IMR-90 (cell line): Measurements from ENCODE around the gene FARS2. TPM values are rescaled to one million over a fixed set of nuclear protein-coding genes. Genes with fewer than 3 reads are reported as not detected.

ENCODE experiments used
- ATAC-seq: fragments of 200-7000 bp; cut with Tn5 transposase; 2 replicates; pipeline ENCODE4 v1.9.1; 2020; ENCODE audit warnings: low read depth, mild to moderate bottlenecking, moderate library complexity
- BruUV-seq: library from RNA; stranded (reverse); fragments of 400-500 nt; replicated peaks from 2 replicates; lab custom pipeline; 2021; lab: Mats Ljungman, UMichigan
- CTCF ChIA-PET: fragments of 300-600 bp; formaldehyde crosslinking; extraction: SDS; loops from one replicate; lab custom pipeline; 2021; ENCODE audit warnings: antibody characterized with exemption; lab: Yijun Ruan, JAX
- POLR2A ChIA-PET: fragments of 300-600 bp; sonication (Branson Sonifier 250); formaldehyde crosslinking; loops from one replicate; lab custom pipeline; 2022; ENCODE audit warnings: antibody characterized with exemption; ENCODE audit not compliant: unreplicated experiment; lab: Charles Lee
- DNase-seq: peaks from one replicate; pipeline ENCODE4 v3.0.0; 2013
- H2AFZ ChIP-seq: replicated peaks from 2 replicates; pipeline ENCODE3; 2013; ENCODE audit warnings: low read length, mild to moderate bottlenecking; ENCODE audit not compliant: poor library complexity
- H2AK5ac ChIP-seq: 2 replicates; pipeline ENCODE4 v1.6.1; 2013; ENCODE audit warnings: low read depth, low read length, inconsistent platforms
- H2AK9ac ChIP-seq: replicated peaks from 2 replicates; pipeline ENCODE3; 2013; ENCODE audit warnings: mild to moderate bottlenecking, low read depth, low read length, moderate library complexity; ENCODE audit not compliant: poor library complexity
- H2BK120ac ChIP-seq: 2 replicates; pipeline ENCODE4 v1.6.1; 2013; ENCODE audit warnings: low read depth, low read length, inconsistent platforms
- H2BK15ac ChIP-seq: 3 replicates; pipeline ENCODE4 v1.6.1; 2013; ENCODE audit warnings: low read depth, low read length, inconsistent platforms
- H2BK20ac ChIP-seq: 2 replicates; pipeline ENCODE4 v1.6.1; 2013; ENCODE audit warnings: low read depth, mild to moderate bottlenecking, inconsistent platforms, low read length, moderate library complexity
- H2BK5ac ChIP-seq: 2 replicates; pipeline ENCODE4 v1.6.1; 2013; ENCODE audit warnings: mild to moderate bottlenecking, low read depth, low read length, inconsistent platforms; ENCODE audit not compliant: poor library complexity, severe bottlenecking
- H3K14ac ChIP-seq: replicated peaks from 2 replicates; pipeline ENCODE4 v1.6.1; 2013; ENCODE audit warnings: low read depth, low read length, inconsistent platforms
- H3K18ac ChIP-seq: 2 replicates; pipeline ENCODE4 v1.6.1; 2013; ENCODE audit warnings: low read depth, low read length, control low read depth
- H3K23ac ChIP-seq: 2 replicates; pipeline ENCODE4 v1.6.1; 2013; ENCODE audit warnings: low read depth, low read length, inconsistent platforms
- H3K27ac ChIP-seq: 2 replicates; pipeline ENCODE4 v1.5.1; 2013; ENCODE audit warnings: mild to moderate bottlenecking, control low read depth, low read length; ENCODE audit not compliant: insufficient read depth
- H3K27me3 ChIP-seq: 2 replicates; pipeline ENCODE4 v1.6.1; 2013; ENCODE audit warnings: low read length; ENCODE audit not compliant: control insufficient read depth, insufficient read depth
- H3K36me3 ChIP-seq: 2 replicates; pipeline ENCODE4 v1.6.1; 2013; ENCODE audit warnings: low read length, mixed read lengths; ENCODE audit not compliant: control insufficient read depth, insufficient read depth
- H3K4ac ChIP-seq: 2 replicates; pipeline ENCODE4 v1.6.1; 2013; ENCODE audit warnings: low read depth, low read length, inconsistent platforms
- H3K4me1 ChIP-seq: 2 replicates; pipeline ENCODE4 v1.6.1; 2013; ENCODE audit warnings: low read length, mixed read lengths; ENCODE audit not compliant: control insufficient read depth, insufficient read depth
- H3K4me2 ChIP-seq: 2 replicates; pipeline ENCODE4 v1.6.1; 2013; ENCODE audit warnings: low read depth, mild to moderate bottlenecking, control low read depth, low read length, moderate library complexity
- H3K4me3 ChIP-seq: 2 replicates; pipeline ENCODE4 v1.5.1; 2013; ENCODE audit warnings: low read depth, mild to moderate bottlenecking, control low read depth, low read length, moderate library complexity; ENCODE audit not compliant: insufficient read depth
- H3K56ac ChIP-seq: 2 replicates; pipeline ENCODE4 v1.6.1; 2013; ENCODE audit warnings: low read length, inconsistent platforms; ENCODE audit not compliant: insufficient read depth; ENCODE audit errors: extremely low read depth
- H3K79me1 ChIP-seq, 2 experiments: 2 replicates each; pipeline ENCODE4 v1.6.1; 2013; ENCODE audit warnings: low read length in 2 of 2, inconsistent platforms in 1 of 2, low read depth in 1 of 2
- H3K9ac ChIP-seq: 2 replicates; pipeline ENCODE4 v1.6.1; 2013; ENCODE audit warnings: low read depth, low read length, control low read depth
- H3K9me1 ChIP-seq: 2 replicates; pipeline ENCODE4 v1.6.1; 2013; ENCODE audit warnings: low read length, inconsistent platforms; ENCODE audit not compliant: insufficient read depth
- H3K9me3 ChIP-seq: 2 replicates; pipeline ENCODE4 v1.6.1; 2013; ENCODE audit warnings: low read length; ENCODE audit not compliant: control insufficient read depth, insufficient read depth
- H4K20me1 ChIP-seq: 2 replicates; pipeline ENCODE4 v1.6.1; 2013; ENCODE audit warnings: low read length, inconsistent platforms; ENCODE audit not compliant: insufficient read depth
- H4K5ac ChIP-seq: 2 replicates; pipeline ENCODE4 v1.6.1; 2013; ENCODE audit warnings: mild to moderate bottlenecking, low read depth, low read length, control low read depth
- H4K8ac ChIP-seq, 2 experiments: 2 replicates each; pipeline ENCODE4 v1.6.1; 2013; ENCODE audit warnings: low read depth in 2 of 2, low read length in 2 of 2, control low read depth in 1 of 2, inconsistent platforms in 1 of 2
- H4K91ac ChIP-seq: 2 replicates; pipeline ENCODE4 v1.6.1; 2013; ENCODE audit warnings: low read depth, low read length, inconsistent platforms; ENCODE audit not compliant: insufficient read depth
- BHLHE40 ChIP-seq: fragments of 150-350 bp; IDR thresholded peaks from 2 replicates; pipeline ENCODE4 v1.6.1; 2016; ENCODE audit warnings: mild to moderate bottlenecking, low read depth, low read length
- CEBPB ChIP-seq: IDR thresholded peaks from 2 replicates; pipeline ENCODE4 v1.6.1; 2012; ENCODE audit warnings: low read depth, low read length, improper control_type of control experiment
- CHD1 ChIP-seq: IDR thresholded peaks from 2 replicates; pipeline ENCODE4 v1.6.1; 2012; ENCODE audit warnings: low read depth, low read length, improper control_type of control experiment
- CTCF ChIP-seq: conservative IDR thresholded peaks from 2 replicates; pipeline ENCODE4 v1.5.1; 2012; ENCODE audit warnings: mild to moderate bottlenecking, low read depth, low read length, improper control_type of control experiment
- FOS ChIP-seq: fragments of 150-350 bp; IDR thresholded peaks from 2 replicates; pipeline ENCODE4 v1.6.1; 2016; ENCODE audit warnings: low read depth, low read length
- MAFK ChIP-seq: IDR thresholded peaks from 2 replicates; pipeline ENCODE4 v1.6.1; 2012; ENCODE audit warnings: low read depth, low read length, improper control_type of control experiment
- MAZ ChIP-seq: IDR thresholded peaks from 2 replicates; pipeline ENCODE4 v1.6.1; 2012; ENCODE audit warnings: low read depth, mild to moderate bottlenecking, low read length, improper control_type of control experiment, moderate library complexity, borderline replicate concordance
- MXI1 ChIP-seq: IDR thresholded peaks from 2 replicates; pipeline ENCODE4 v1.6.1; 2012; ENCODE audit warnings: low read depth, mild to moderate bottlenecking, low read length, moderate library complexity, borderline replicate concordance
- NFE2L2 ChIP-seq: fragments of 150-350 bp; IDR thresholded peaks from 2 replicates; pipeline ENCODE4 v1.6.1; 2016; ENCODE audit warnings: low read depth, mild to moderate bottlenecking, low read length
- POLR2A ChIP-seq: IDR thresholded peaks from 2 replicates; pipeline ENCODE4 v1.6.1; 2012; ENCODE audit warnings: mild to moderate bottlenecking, low read depth, low read length
- RAD21 ChIP-seq: IDR thresholded peaks from 2 replicates; pipeline ENCODE4 v1.6.1; 2012; ENCODE audit warnings: low read length, improper control_type of control experiment
- RCOR1 ChIP-seq: IDR thresholded peaks from 2 replicates; pipeline ENCODE4 v1.6.1; 2012; ENCODE audit warnings: mild to moderate bottlenecking, low read length, improper control_type of control experiment; ENCODE audit not compliant: insufficient replicate concordance
- RFX5 ChIP-seq: IDR thresholded peaks from 2 replicates; pipeline ENCODE4 v1.8.0; 2012; ENCODE audit warnings: low read depth, mild to moderate bottlenecking, low read length, moderate library complexity
- SMC3 ChIP-seq: fragments of 150-350 bp; IDR thresholded peaks from 2 replicates; pipeline ENCODE4 v1.6.1; 2016; ENCODE audit warnings: low read depth, mild to moderate bottlenecking, antibody characterized with exemption, low read length, moderate library complexity
- WGBS, 2 experiments: methylation state at CpG; one replicate each; pipeline versions ENCODE4 v1.1.5 to v1.1.7; 2013; ENCODE audit warnings: missing lambda C conversion rate in 2 of 2; ENCODE audit not compliant: insufficient read length in 1 of 2; ENCODE audit errors: extremely low coverage in 2 of 2; 5-methylcytosine and 5-hydroxymethylcytosine counted together
- dilution Hi-C: fragments of 300-500 bp; cut with HindIII; formaldehyde crosslinking; loops from one replicate; pipeline ENCODE4 v1.14.3; 2018; ENCODE audit warnings: low sequenced_read_pairs; ENCODE audit not compliant: unreplicated experiment
- in situ Hi-C: fragments of 300-500 bp; cut with MboI; formaldehyde crosslinking; loops from 3 replicates; pipeline ENCODE4 v1.14.3; 2019; ENCODE audit warnings: low sequenced_read_pairs, inconsistent platforms, mixed read lengths
- intact Hi-C: fragments of 100-400 bp; cut with micrococcal nuclease; formaldehyde crosslinking; loops from 2 replicates; pipeline ENCODE4 v1.10.0; 2022
- polyA plus RNA-seq, 3 experiments: library from polyadenylated mRNA; depleted of rRNA; stranded (reverse); fragments of >200 nt; gene quantifications; 2 replicates each; pipeline ENCODE4 v1.2.3, GENCODE V29; 2012; ENCODE audit warnings: low replicate concordance in 1 of 3
- total RNA-seq: library from RNA; depleted of rRNA; stranded (reverse); fragments of >200 nt; gene quantifications from 2 replicates; pipeline ENCODE4 v1.2.3, GENCODE V29; 2012
- TF ChIP-seq, protein P1 (sequence below): fragments of 150-350 bp; IDR thresholded peaks from 2 replicates; pipeline ENCODE4 v1.6.1; 2016; ENCODE audit warnings: low read depth, mild to moderate bottlenecking, low read length, moderate library complexity, borderline replicate concordance
- TF ChIP-seq, protein P2 (sequence below): fragments of 150-350 bp; IDR thresholded peaks from 2 replicates; pipeline ENCODE4 v1.6.1; 2017; ENCODE audit warnings: mild to moderate bottlenecking, antibody characterized with exemption, low read length, low read depth

FARS2 gene
- total and polyA plus RNA-seq, 2 of the 4 experiments (the other 2 are of a cell fraction): 12.1 to 28.9 TPM

DNA sequence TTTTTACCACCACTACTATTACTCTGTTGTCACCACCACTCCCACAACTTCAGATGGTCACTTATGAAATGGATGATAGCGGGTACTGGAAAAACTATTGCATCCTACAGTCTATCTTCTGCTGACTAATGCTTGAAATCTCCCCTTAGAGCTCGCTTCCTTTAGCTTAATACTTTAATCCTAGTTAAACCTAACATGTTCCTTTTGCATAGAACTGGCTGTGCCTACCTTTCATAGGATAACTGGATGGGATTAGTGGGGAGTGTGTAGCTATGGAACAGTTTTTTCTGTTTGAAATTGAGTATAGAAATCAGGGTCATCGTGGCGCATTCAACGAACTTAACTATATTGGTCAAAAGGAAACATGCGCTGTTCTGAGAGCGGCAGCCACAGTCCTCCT lies 294.7 kb downstream of the FARS2 start:
- H4K91ac ChIP-seq: no peak overlapping the region
- H3K56ac ChIP-seq: no peak overlapping the region
- H3K9ac ChIP-seq: no peak overlapping the region
- no TSS peak for BruUV-seq
- H3K14ac ChIP-seq: no peak overlapping the region
- H3K9me1 ChIP-seq: no peaks in the 10 kb centered on the region
- dilution Hi-C loops: no loop called here
- 0 out of 4 replicates have a peak, but pooled peaks cover 0 to 5% of the 10 kb centered on the region in 2 experiments for H3K79me1 ChIP-seq
- ATAC-seq (no peak), DNase-seq (no peak)
- H3K23ac ChIP-seq: no peak overlapping the region
- no peak overlapping the region for H2AK9ac ChIP-seq
- H3K4me3 ChIP-seq: no peak overlapping the region
- H2AK5ac ChIP-seq: no peak overlapping the region
- TF ChIP-seq MXI1: no peak
- TF ChIP-seq, protein P1, sequence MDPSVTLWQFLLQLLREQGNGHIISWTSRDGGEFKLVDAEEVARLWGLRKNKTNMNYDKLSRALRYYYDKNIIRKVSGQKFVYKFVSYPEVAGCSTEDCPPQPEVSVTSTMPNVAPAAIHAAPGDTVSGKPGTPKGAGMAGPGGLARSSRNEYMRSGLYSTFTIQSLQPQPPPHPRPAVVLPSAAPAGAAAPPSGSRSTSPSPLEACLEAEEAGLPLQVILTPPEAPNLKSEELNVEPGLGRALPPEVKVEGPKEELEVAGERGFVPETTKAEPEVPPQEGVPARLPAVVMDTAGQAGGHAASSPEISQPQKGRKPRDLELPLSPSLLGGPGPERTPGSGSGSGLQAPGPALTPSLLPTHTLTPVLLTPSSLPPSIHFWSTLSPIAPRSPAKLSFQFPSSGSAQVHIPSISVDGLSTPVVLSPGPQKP: no peak
- TF ChIP-seq CHD1: no peak
- TF ChIP-seq, protein P2, sequence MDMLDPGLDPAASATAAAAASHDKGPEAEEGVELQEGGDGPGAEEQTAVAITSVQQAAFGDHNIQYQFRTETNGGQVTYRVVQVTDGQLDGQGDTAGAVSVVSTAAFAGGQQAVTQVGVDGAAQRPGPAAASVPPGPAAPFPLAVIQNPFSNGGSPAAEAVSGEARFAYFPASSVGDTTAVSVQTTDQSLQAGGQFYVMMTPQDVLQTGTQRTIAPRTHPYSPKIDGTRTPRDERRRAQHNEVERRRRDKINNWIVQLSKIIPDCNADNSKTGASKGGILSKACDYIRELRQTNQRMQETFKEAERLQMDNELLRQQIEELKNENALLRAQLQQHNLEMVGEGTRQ: no peak
- TF ChIP-seq FOS: no peak
- TF ChIP-seq SMC3: no peak
- no peak for TF ChIP-seq RAD21
- no peak for TF ChIP-seq CEBPB
- no peak for TF ChIP-seq CTCF
- no peak for TF ChIP-seq NFE2L2
- TF ChIP-seq BHLHE40: no peak
- no peak for TF ChIP-seq RFX5
- TF ChIP-seq RCOR1: no peak
- TF ChIP-seq POLR2A: no peak
- no peak for TF ChIP-seq MAZ
- no peak for TF ChIP-seq MAFK
- no peaks in the 10 kb centered on the region for H3K9me3 ChIP-seq
- no peak overlapping the region for H3K18ac ChIP-seq
- POLR2A ChIA-PET: no interaction called here
- no peaks in the 10 kb centered on the region for H4K20me1 ChIP-seq
- CTCF ChIA-PET: interaction anchor here (0.9 kb wide), 1 partner anchor 19 kb away, joined by 3 read pairs; no protein-coding TSS in a partner anchor
- H2BK120ac ChIP-seq: no peak overlapping the region
- H3K4me2 ChIP-seq: no peak overlapping the region
- in situ Hi-C loops: no loop called here
- no peaks in the 10 kb centered on the region for H3K4me1 ChIP-seq
- no peak overlapping the region for H3K4ac ChIP-seq
- H3K36me3 ChIP-seq: no peaks in the 10 kb centered on the region
- intact Hi-C loops: no loop called here
- no peak overlapping the region for H2BK5ac ChIP-seq
- H2BK20ac ChIP-seq: no peak overlapping the region
- no peak overlapping the region for H4K8ac ChIP-seq
- no peak overlapping the region for H2AFZ ChIP-seq
- no peak overlapping the region for H3K27ac ChIP-seq
- H3K27me3 ChIP-seq: no peaks in the 10 kb centered on the region
- no peak overlapping the region for H2BK15ac ChIP-seq
- WGBS, 2 experiments: 93% methylated on average over 3 of the region's 7 CpGs; no CpG with 5 or more reads in 1 of the 2 experiments
- H4K5ac ChIP-seq: no peak overlapping the region
